Tongue (tissue), 2 donors: ENCODE data around the gene KRTAP4-3. TPM values are rescaled to one million over a fixed set of nuclear protein-coding genes. Genes with fewer than 3 reads are reported as not detected.
"Not testable (repeated sequence)": the region's sequence is repeated elsewhere in the genome, so short reads cannot be mapped to it uniquely, and the experiment has no call there.

Experiments used
- DNase-seq: peaks from one replicate; pipeline ENCODE4 v3.0.0-alpha.2; 2015
- total RNA-seq: library from RNA; depleted of rRNA; stranded (reverse); fragments of >200 nt; gene quantifications from one replicate; pipeline ENCODE4 v1.2.3, GENCODE V29; 2014

KRTAP4-3 gene
- not detected for total RNA-seq

GRCh38 chr17:41168121-41168520 is at the start of gene KRTAP4-3:
Gene KRTAP4-3 (minus strand): TSS chr17:41168221. CDS start chr17:41168172, 49 bp downstream.
- no peak for DNase-seq

- DNase-seq = no peak
Observed at GRCh38 chr17:41215681-41216080, 47.7 kb upstream of the KRTAP4-3 start.

GRCh38 chr17:41212524-41213169 is 44.6 kb upstream of the KRTAP4-3 start:
- peak; percentile 23 for DNase-seq

- peak; percentile 58 for DNase-seq
Observed at GRCh38 chr17:41211845-41212466, 43.9 kb upstream of the KRTAP4-3 start.

GRCh38 chr17:41199421-41200078 is 31.5 kb upstream of the KRTAP4-3 start:
- peak; percentile 7 for DNase-seq

GRCh38 chr17:41196068-41196467 is 28.0 kb upstream of the KRTAP4-3 start:
- no peak for DNase-seq

GRCh38 chr17:41190328-41190727 is 22.3 kb upstream of the KRTAP4-3 start:
- DNase-seq = no peak

- DNase-seq = not testable (repeated sequence)
Observed at GRCh38 chr17:41189837-41190318, 21.9 kb upstream of the KRTAP4-3 start, which contains the start of gene KRTAP9-1. Gene KRTAP9-1 (plus strand): TSS chr17:41189887. CDS start chr17:41189887, 0 bp downstream.

GRCh38 chr17:41186872-41187271 is 18.9 kb upstream of the KRTAP4-3 start:
- DNase-seq = peak; percentile 34

GRCh38 chr17:41185001-41185400 is 17.0 kb upstream of the KRTAP4-3 start:
- DNase-seq = no peak

- no peak for DNase-seq
Observed at GRCh38 chr17:41184480-41184961, 16.5 kb upstream of the KRTAP4-3 start, which contains the start of gene KRTAP4-1. Gene KRTAP4-1 (minus strand): TSS chr17:41184911. CDS start chr17:41184854, 57 bp downstream.

- DNase-seq = no peak
Observed at GRCh38 chr17:41178843-41179616, 11.0 kb upstream of the KRTAP4-3 start.

- no peak for DNase-seq
Observed at GRCh38 chr17:41178341-41178740, 10.3 kb upstream of the KRTAP4-3 start.

- no peak for DNase-seq
Observed at GRCh38 chr17:41177727-41178271, 9.8 kb upstream of the KRTAP4-3 start, which contains the start of gene KRTAP4-2. Gene KRTAP4-2 (minus strand): TSS chr17:41178221. CDS start chr17:41178164, 57 bp downstream.

- no peak for DNase-seq
Observed at GRCh38 chr17:41176744-41177387, 8.8 kb upstream of the KRTAP4-3 start.

GRCh38 chr17:41171886-41172285 is 3.9 kb upstream of the KRTAP4-3 start:
- DNase-seq = no peak

- DNase-seq = no peak
Observed at GRCh38 chr17:41167561-41167960, 460 bp downstream of the KRTAP4-3 start.

- DNase-seq = no peak
Observed at GRCh38 chr17:41163828-41164227, 4.2 kb downstream of the KRTAP4-3 start.

GRCh38 chr17:41160648-41161047 is 7.4 kb downstream of the KRTAP4-3 start, which contains the start of gene KRTAP4-4:
Gene KRTAP4-4 (minus strand): TSS chr17:41160748. CDS start chr17:41160691, 57 bp downstream.
- DNase-seq = no peak

GRCh38 chr17:41160190-41160589 is 7.8 kb downstream of the KRTAP4-3 start:
- DNase-seq = not testable (repeated sequence)

GRCh38 chr17:41153856-41154255 is 14.2 kb downstream of the KRTAP4-3 start:
- no peak for DNase-seq
